ENCODE results near the gene TRIM66. TPM values are rescaled to one million over a fixed set of nuclear protein-coding genes. Genes with fewer than 3 reads are reported as not detected.

TRIM66 gene
- total and polyA plus RNA-seq, 2 experiments from 2014 or later: 1.4 to 4.7 TPM

GRCh38 chr11:8719211-8719649, 36.8 kb upstream of the TRIM66 start:
- Histone ChIP-seq H3K27ac (peak overlapping the region; percentile 98), H4K20me1 (ENCODE audit: insufficient read depth, poor library complexity, severe bottlenecking) (no peaks in the 10 kb centered on the region), H3K9me2 (replicated peaks; ENCODE audit: insufficient read depth) (no peaks in the 10 kb centered on the region), H3K9me3 (ENCODE audit: low read depth) (no peaks in the 10 kb centered on the region), H2AFZ (no peak overlapping the region), H3K4me1 (ENCODE audit: insufficient read depth) (peaks cover 72% of the 10 kb centered on the region), H3K36me3 (replicated peaks; ENCODE audit: insufficient read depth, low read depth) (no peaks in the 10 kb centered on the region), H3K79me2 (peaks cover 7% of the 10 kb centered on the region), H3K4me3 (no peak overlapping the region), H3K4me2 (peak overlapping the region; percentile 70), H3K27me3 (no peaks in the 10 kb centered on the region)
- 24% methylated on average over 4 of the region's 4 CpGs for WGBS (ENCODE audit: low lambda C conversion rate, missing lambda C conversion rate)
- TF ChIP-seq EZH2phosphoT487 (IDR thresholded peaks at IDR 0.05; ENCODE audit: low read depth, severe bottlenecking, unreplicated experiment): no peak
- no peak for TF ChIP-seq CTCF (IDR thresholded peaks at IDR 0.05; ENCODE audit: poor library complexity)
- TF ChIP-seq EZH2 (IDR thresholded peaks at IDR 0.05; ENCODE audit: borderline replicate concordance): no peak
- DNase-seq (ENCODE audit: low spot score): peak; percentile 70

GRCh38 chr11:8717876-8718753, 35.6 kb upstream of the TRIM66 start:
- no peak overlapping the region for H2AFZ ChIP-seq
- WGBS (ENCODE audit: low lambda C conversion rate, missing lambda C conversion rate): 52% methylated on average over 11 of the region's 11 CpGs
- no peaks in the 10 kb centered on the region for H3K27me3 ChIP-seq
- peaks cover 65% of the 10 kb centered on the region for H3K4me1 ChIP-seq (ENCODE audit: insufficient read depth)
- peak; percentile 72 for DNase-seq (ENCODE audit: low spot score)
- H3K79me2 ChIP-seq: peaks cover 6% of the 10 kb centered on the region
- no peaks in the 10 kb centered on the region for H3K9me2 ChIP-seq (replicated peaks; ENCODE audit: insufficient read depth)
- no peaks in the 10 kb centered on the region for H4K20me1 ChIP-seq (ENCODE audit: insufficient read depth, poor library complexity, severe bottlenecking)
- H3K27ac ChIP-seq: peak overlapping the region; percentile 98
- peak overlapping the region; percentile 70 for H3K4me2 ChIP-seq
- no peaks in the 10 kb centered on the region for H3K9me3 ChIP-seq (ENCODE audit: low read depth)
- no peak overlapping the region for H3K4me3 ChIP-seq
- no peak for TF ChIP-seq EZH2phosphoT487 (IDR thresholded peaks at IDR 0.05; ENCODE audit: low read depth, severe bottlenecking, unreplicated experiment)
- no peak for TF ChIP-seq CTCF (IDR thresholded peaks at IDR 0.05; ENCODE audit: poor library complexity)
- TF ChIP-seq EZH2 (IDR thresholded peaks at IDR 0.05; ENCODE audit: borderline replicate concordance): no peak
- no peaks in the 10 kb centered on the region for H3K36me3 ChIP-seq (replicated peaks; ENCODE audit: insufficient read depth, low read depth)

GRCh38 chr11:8717544-8717875, 35.0 kb upstream of the TRIM66 start:
- 73% methylated on average over 9 of the region's 9 CpGs for WGBS (ENCODE audit: low lambda C conversion rate, missing lambda C conversion rate)
- peaks cover 4% of the 10 kb centered on the region for H3K79me2 ChIP-seq
- H2AFZ ChIP-seq: no peak overlapping the region
- H3K9me2 ChIP-seq (replicated peaks; ENCODE audit: insufficient read depth): no peaks in the 10 kb centered on the region
- H3K4me2 ChIP-seq: peak overlapping the region; percentile 31
- H3K27me3 ChIP-seq: no peaks in the 10 kb centered on the region
- H3K4me3 ChIP-seq: no peak overlapping the region
- peak overlapping the region; percentile 98 for H3K27ac ChIP-seq
- TF ChIP-seq EZH2phosphoT487 (IDR thresholded peaks at IDR 0.05; ENCODE audit: low read depth, severe bottlenecking, unreplicated experiment) (no peak), CTCF (IDR thresholded peaks at IDR 0.05; ENCODE audit: poor library complexity) (no peak), EZH2 (IDR thresholded peaks at IDR 0.05; ENCODE audit: borderline replicate concordance) (no peak)
- no peaks in the 10 kb centered on the region for H3K36me3 ChIP-seq (replicated peaks; ENCODE audit: insufficient read depth, low read depth)
- H4K20me1 ChIP-seq (ENCODE audit: insufficient read depth, poor library complexity, severe bottlenecking): no peaks in the 10 kb centered on the region
- peaks cover 59% of the 10 kb centered on the region for H3K4me1 ChIP-seq (ENCODE audit: insufficient read depth)
- DNase-seq (ENCODE audit: low spot score): no peak
- H3K9me3 ChIP-seq (ENCODE audit: low read depth): no peaks in the 10 kb centered on the region

All from hepatocyte (in vitro differentiated cells).